ENCODE data around the gene LRRC25. TPM values are rescaled to one million over a fixed set of nuclear protein-coding genes. Genes with fewer than 3 reads are reported as not detected.

The LRRC25 gene
- total and polyA plus RNA-seq, 10 of the 15 experiments (the other 5 are each of a cell fraction or from before 2014, with no cell fraction given): 0.38 to 2.9 (median 1.2) TPM

GRCh38 chr19:18437491-18438330, 40.3 kb upstream of the LRRC25 start, which contains the start of gene ISYNA1:
Gene ISYNA1, minus strand, starts transcription at chr19:18438133. Its CDS starts 154 bp downstream, at chr19:18437979.
- CTCF ChIA-PET: interaction anchor here (0.6 kb wide), 1 partner anchor 24 kb away, joined by 3 read pairs; no protein-coding TSS in a partner anchor
- DNase-seq (ENCODE audit: low read depth, low spot score): no peak
- peak within 1 kb of the TSS; percentile 19; the same call in 1 of the 2 replicates for H3K9ac ChIP-seq (ENCODE audit: control insufficient read depth, insufficient read depth, low read length)

More at GRCh38 chr19:18437491-18438330, 40.3 kb upstream of the LRRC25 start, which contains the start of gene ISYNA1:
- H3K27me3 ChIP-seq (replicated peaks in 1 of 2; ENCODE audit: control insufficient read depth in 2 of 2, insufficient read depth in 2 of 2, low read length in 1 of 2): no peaks in the 10 kb centered on the region
- H3K4me2 ChIP-seq (ENCODE audit: control insufficient read depth, insufficient read depth): peak within 1 kb of the TSS; percentile 94
- TF ChIP-seq RB1 (IDR thresholded peaks at IDR 0.05; ENCODE audit: borderline replicate concordance) (0 out of 2 replicates have a peak, but pooled peaks have one; percentile 24), NR2F1 (conservative IDR thresholded peaks at IDR 0.05) (0 out of 2 replicates have a peak, but pooled peaks have one; percentile 10), EGR1 (IDR thresholded peaks at IDR 0.05; ENCODE audit: borderline replicate concordance in 1 of 2, low read depth in 2 of 2, low read length in 2 of 2) (peak in 1 of 2 experiments; percentile 86; a peak in 2 of 3 replicates), BHLHE40 (IDR thresholded peaks at IDR 0.05; ENCODE audit: borderline replicate concordance in 1 of 2, low read depth in 2 of 2, low read length in 1 of 2) (peak; percentile 7 to 79; a peak in 2 of 4 replicates), BCL3 (IDR thresholded peaks at IDR 0.05; ENCODE audit: borderline replicate concordance, insufficient read depth, low read depth, low read length, poor library complexity, severe bottlenecking) (peak; percentile 15), DPF2 (IDR thresholded peaks at IDR 0.05) (0 out of 2 replicates have a peak, but pooled peaks have one; percentile 15), SMARCA5 (IDR thresholded peaks at IDR 0.05) (no peak), GATAD2B (conservative IDR thresholded peaks at IDR 0.05; ENCODE audit: low read depth) (peak; percentile 49; the same call in 1 of the 2 replicates), HCFC1 (IDR thresholded peaks at IDR 0.05; ENCODE audit: low read length) (no peak), NR2C2 (IDR thresholded peaks at IDR 0.05; ENCODE audit: borderline replicate concordance, control insufficient read depth, insufficient read length, low read depth) (no peak), BACH1 (IDR thresholded peaks at IDR 0.05; ENCODE audit: borderline replicate concordance) (peak; percentile 67; the same call in 1 of the 2 replicates), LARP7 (IDR thresholded peaks at IDR 0.05) (0 out of 2 replicates have a peak, but pooled peaks have one; percentile 22), IKZF1 (conservative IDR thresholded peaks at IDR 0.05) (peak; percentile 24), POLR2A (IDR thresholded peaks at IDR 0.05; ENCODE audit: low read depth, low read length) (peak; percentile 66)
- H3K9me3 ChIP-seq (replicated peaks; ENCODE audit: control insufficient read depth, insufficient read depth, low read length): no peaks in the 10 kb centered on the region; the same call in 2 of the 3 replicates
- POLR2A ChIA-PET: no interaction called here
- FAIRE-seq (no peak), ATAC-seq (peak; percentile 13)
- peaks cover 6% of the 10 kb centered on the region for H3K79me2 ChIP-seq (ENCODE audit: control insufficient read depth, insufficient read depth, low read length)
- H3K27ac ChIP-seq (ENCODE audit: control insufficient read depth, insufficient read depth): no peak within 1 kb of the TSS; the same call in 1 of the 2 replicates
- peak within 1 kb of the TSS; percentile 82 for H2AFZ ChIP-seq (ENCODE audit: control insufficient read depth, low read depth, low read length)
- intact Hi-C loops (cut with micrococcal nuclease; ENCODE audit: unreplicated experiment) (no loop called here), in situ Hi-C loops (cut with MboI) (no loop called here)
- SMC1A ChIA-PET (ENCODE audit: uncharacterized antibody, unreplicated experiment): no interaction called here
- no TSS peak for BruUV-seq (replicated peaks)
- H3K36me3 ChIP-seq (ENCODE audit: control insufficient read depth in 2 of 2, insufficient read depth in 2 of 2, low read length in 1 of 2): peaks cover 0 to 2% of the 10 kb centered on the region in 2 experiments; a peak in 1 of 4 replicates
- no peaks in the 10 kb centered on the region for H4K20me1 ChIP-seq (ENCODE audit: control insufficient read depth, insufficient read depth)
- H3K4me1 ChIP-seq (ENCODE audit: control insufficient read depth, insufficient read depth, low read length): peaks cover 15% of the 10 kb centered on the region
- H3K4me3 ChIP-seq: peak within 1 kb of the TSS; percentile 65
- 10% methylated on average over 69 of the region's 99 CpGs for WGBS (ENCODE audit: insufficient coverage, insufficient replicate concordance, low lambda C conversion rate, missing lambda C conversion rate)
- RAD21 ChIA-PET (ENCODE audit: unreplicated experiment): interaction anchor here (1.0 kb wide), 2 partner anchors 16 to 21 kb away, joined by 3 read pairs; no protein-coding TSS in a partner anchor
